SK-N-SH treated with all-trans-retinoic acid at 6 μM for 48 hours (cell line): Measurements from ENCODE around the gene UHRF1.
A peak's percentile ranks its signal among the peaks of the same experiment; 100 is the strongest.

Source experiments
- ATAC-seq: fragments of 200-7000 bp; cut with Tn5 transposase; 3 replicates; pipeline ENCODE4 v1.9.1; 2020; ENCODE audit warnings: mild to moderate bottlenecking, moderate library complexity
- ARNTL ChIP-seq: fragments of 450-650 bp; formaldehyde crosslinking; IDR thresholded peaks from 2 replicates; pipeline ENCODE4 v1.5.0; 2020; ENCODE audit warnings: low read depth, mild to moderate bottlenecking, moderate library complexity, borderline replicate concordance
- BACH2 ChIP-seq: fragments of 250-450 bp; sonication (Bioruptor Pico); IDR thresholded peaks from 2 replicates; pipeline ENCODE4 v1.9.0; 2021; ENCODE audit warnings: mild to moderate bottlenecking, borderline replicate concordance
- CSDC2 ChIP-seq: fragments of 250-450 bp; sonication (Bioruptor Pico); IDR thresholded peaks from 2 replicates; pipeline ENCODE4 v1.5.0; 2020; ENCODE audit warnings: mild to moderate bottlenecking, moderate library complexity
- CSRNP3 ChIP-seq: fragments of 250-450 bp; sonication (Bioruptor Pico); IDR thresholded peaks from 2 replicates; pipeline ENCODE4 v1.5.1; 2021; ENCODE audit warnings: mild to moderate bottlenecking, moderate library complexity
- ESRRG ChIP-seq: fragments of 250-450 bp; sonication (Bioruptor Pico); IDR thresholded peaks from 2 replicates; pipeline ENCODE4 v1.6.1; 2021; ENCODE audit warnings: mild to moderate bottlenecking
- GLIS3 ChIP-seq: fragments of 250-450 bp; sonication (Bioruptor Pico); IDR thresholded peaks from 2 replicates; pipeline ENCODE4 v1.5.0; 2020; ENCODE audit warnings: mild to moderate bottlenecking, moderate library complexity
- ISL1 ChIP-seq: fragments of 250-450 bp; sonication (Bioruptor Pico); IDR thresholded peaks from 2 replicates; pipeline ENCODE4 v2.1.2; 2022; ENCODE audit warnings: mild to moderate bottlenecking, moderate library complexity
- OSR1 ChIP-seq: fragments of 250-450 bp; sonication (Bioruptor Pico); IDR thresholded peaks from 2 replicates; pipeline ENCODE4 v1.8.0; 2022; ENCODE audit warnings: moderate library complexity, mild to moderate bottlenecking, inconsistent platforms
- PATZ1 ChIP-seq: fragments of 250-450 bp; sonication (Bioruptor Pico); IDR thresholded peaks from 2 replicates; pipeline ENCODE4 v1.8.0; 2020; ENCODE audit warnings: mild to moderate bottlenecking, moderate library complexity, borderline replicate concordance
- SNAI2 ChIP-seq: fragments of 250-450 bp; sonication (Bioruptor Pico); IDR thresholded peaks from 2 replicates; pipeline ENCODE4 v1.5.0; 2020; ENCODE audit warnings: mild to moderate bottlenecking, moderate library complexity
- TOX ChIP-seq: fragments of 250-450 bp; sonication (Bioruptor Pico); IDR thresholded peaks from 2 replicates; pipeline ENCODE4 v1.8.0; 2021; ENCODE audit warnings: mild to moderate bottlenecking, moderate library complexity, borderline replicate concordance
- ZC3H10 ChIP-seq: fragments of 250-450 bp; sonication (Bioruptor Pico); IDR thresholded peaks from 2 replicates; pipeline ENCODE4 v1.5.1; 2021; ENCODE audit warnings: mild to moderate bottlenecking, moderate library complexity
- ZFP3 ChIP-seq: fragments of 250-450 bp; sonication (Bioruptor Pico); IDR thresholded peaks from 2 replicates; pipeline ENCODE4 v1.5.0; 2020; ENCODE audit warnings: mild to moderate bottlenecking, moderate library complexity
- ZFP30 ChIP-seq: fragments of 450-650 bp; formaldehyde crosslinking; IDR thresholded peaks from 2 replicates; pipeline ENCODE4 v1.5.0; 2022; ENCODE audit warnings: mild to moderate bottlenecking, moderate library complexity
- ZNF565 ChIP-seq: fragments of 450-650 bp; formaldehyde crosslinking; conservative IDR thresholded peaks from 2 replicates; pipeline ENCODE4 v1.5.0; 2020; ENCODE audit warnings: low read depth, mild to moderate bottlenecking, moderate library complexity
- ZNF70 ChIP-seq: fragments of 450-650 bp; formaldehyde crosslinking; IDR thresholded peaks from 2 replicates; pipeline ENCODE4 v1.5.0; 2020; ENCODE audit warnings: mild to moderate bottlenecking, moderate library complexity
- ZNF8 ChIP-seq: fragments of 450-650 bp; formaldehyde crosslinking; IDR thresholded peaks from 2 replicates; pipeline ENCODE4 v1.5.0; 2020; ENCODE audit warnings: mild to moderate bottlenecking, moderate library complexity
- TF ChIP-seq, protein P1 (sequence below): fragments of 250-450 bp; sonication (Bioruptor Pico); IDR thresholded peaks from 2 replicates; pipeline ENCODE4 v1.5.0; 2020; ENCODE audit warnings: mild to moderate bottlenecking, moderate library complexity
- TF ChIP-seq, protein P2 (sequence below): fragments of 250-450 bp; sonication (Bioruptor Pico); IDR thresholded peaks from 2 replicates; pipeline ENCODE4 v1.5.1; 2020; ENCODE audit warnings: low read depth, mild to moderate bottlenecking, moderate library complexity

UHRF1 gene

GRCh38 chr19:4909156-4909896 is at the start of gene UHRF1:
UHRF1 (plus strand) TSS chr19:4909501; CDS start chr19:4910886, 1,385 bp downstream.
- no peak for TF ChIP-seq ZFP30 (CRISPR knock-in tag)
- no peak for TF ChIP-seq OSR1 (CRISPR knock-in tag)
- TF ChIP-seq, protein P1, sequence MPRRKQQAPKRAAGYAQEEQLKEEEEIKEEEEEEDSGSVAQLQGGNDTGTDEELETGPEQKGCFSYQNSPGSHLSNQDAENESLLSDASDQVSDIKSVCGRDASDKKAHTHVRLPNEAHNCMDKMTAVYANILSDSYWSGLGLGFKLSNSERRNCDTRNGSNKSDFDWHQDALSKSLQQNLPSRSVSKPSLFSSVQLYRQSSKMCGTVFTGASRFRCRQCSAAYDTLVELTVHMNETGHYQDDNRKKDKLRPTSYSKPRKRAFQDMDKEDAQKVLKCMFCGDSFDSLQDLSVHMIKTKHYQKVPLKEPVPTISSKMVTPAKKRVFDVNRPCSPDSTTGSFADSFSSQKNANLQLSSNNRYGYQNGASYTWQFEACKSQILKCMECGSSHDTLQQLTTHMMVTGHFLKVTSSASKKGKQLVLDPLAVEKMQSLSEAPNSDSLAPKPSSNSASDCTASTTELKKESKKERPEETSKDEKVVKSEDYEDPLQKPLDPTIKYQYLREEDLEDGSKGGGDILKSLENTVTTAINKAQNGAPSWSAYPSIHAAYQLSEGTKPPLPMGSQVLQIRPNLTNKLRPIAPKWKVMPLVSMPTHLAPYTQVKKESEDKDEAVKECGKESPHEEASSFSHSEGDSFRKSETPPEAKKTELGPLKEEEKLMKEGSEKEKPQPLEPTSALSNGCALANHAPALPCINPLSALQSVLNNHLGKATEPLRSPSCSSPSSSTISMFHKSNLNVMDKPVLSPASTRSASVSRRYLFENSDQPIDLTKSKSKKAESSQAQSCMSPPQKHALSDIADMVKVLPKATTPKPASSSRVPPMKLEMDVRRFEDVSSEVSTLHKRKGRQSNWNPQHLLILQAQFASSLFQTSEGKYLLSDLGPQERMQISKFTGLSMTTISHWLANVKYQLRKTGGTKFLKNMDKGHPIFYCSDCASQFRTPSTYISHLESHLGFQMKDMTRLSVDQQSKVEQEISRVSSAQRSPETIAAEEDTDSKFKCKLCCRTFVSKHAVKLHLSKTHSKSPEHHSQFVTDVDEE (CRISPR knock-in tag), result no peak
- TF ChIP-seq ZC3H10, result no peak
- TF ChIP-seq TOX, result no peak
- TF ChIP-seq ZFP3, result no peak
- no peak for TF ChIP-seq ZNF565 (CRISPR knock-in tag)
- TF ChIP-seq ZNF8, result no peak
- TF ChIP-seq PATZ1 (CRISPR knock-in tag), result no peak
- TF ChIP-seq CSDC2 (CRISPR knock-in tag), result no peak
- no peak for TF ChIP-seq ZNF70 (CRISPR knock-in tag)
- no peak for TF ChIP-seq ARNTL
- TF ChIP-seq, protein P2, sequence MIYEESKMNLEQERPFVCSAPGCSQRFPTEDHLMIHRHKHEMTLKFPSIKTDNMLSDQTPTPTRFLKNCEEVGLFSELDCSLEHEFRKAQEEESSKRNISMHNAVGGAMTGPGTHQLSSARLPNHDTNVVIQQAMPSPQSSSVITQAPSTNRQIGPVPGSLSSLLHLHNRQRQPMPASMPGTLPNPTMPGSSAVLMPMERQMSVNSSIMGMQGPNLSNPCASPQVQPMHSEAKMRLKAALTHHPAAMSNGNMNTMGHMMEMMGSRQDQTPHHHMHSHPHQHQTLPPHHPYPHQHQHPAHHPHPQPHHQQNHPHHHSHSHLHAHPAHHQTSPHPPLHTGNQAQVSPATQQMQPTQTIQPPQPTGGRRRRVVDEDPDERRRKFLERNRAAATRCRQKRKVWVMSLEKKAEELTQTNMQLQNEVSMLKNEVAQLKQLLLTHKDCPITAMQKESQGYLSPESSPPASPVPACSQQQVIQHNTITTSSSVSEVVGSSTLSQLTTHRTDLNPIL, result no peak
- TF ChIP-seq, all 23 proteins: peak for 0
- ATAC-seq, result peak; percentile 7; the same call in 2 of the 3 replicates

DNA sequence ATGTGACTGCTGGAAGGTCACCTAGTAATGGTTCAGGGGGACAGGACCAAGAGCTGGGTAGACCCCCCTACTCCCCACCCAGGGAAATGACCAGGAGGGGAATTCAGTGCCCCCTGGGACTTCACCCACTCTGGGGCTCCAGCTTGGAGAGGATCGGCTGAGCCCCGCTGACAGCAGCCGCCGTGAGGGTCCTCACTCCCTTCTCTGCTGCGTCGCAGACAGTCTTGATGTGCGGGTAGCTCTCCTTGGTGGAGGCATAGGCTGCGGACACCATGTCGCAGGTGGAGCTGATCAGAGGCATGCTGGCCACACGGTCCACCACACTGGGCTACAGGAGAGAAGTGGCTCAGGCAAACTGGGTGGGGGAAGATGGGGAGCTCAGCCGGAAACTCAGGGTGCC is 49.6 kb upstream of the UHRF1 start:
- TF ChIP-seq, protein P1 (CRISPR knock-in tag), result no peak
- TF ChIP-seq ZFP3 (no peak), PATZ1 (CRISPR knock-in tag) (no peak), ZNF8 (no peak), CSRNP3 (CRISPR knock-in tag) (no peak), ZNF565 (CRISPR knock-in tag) (no peak), GLIS3 (no peak), ISL1 (CRISPR knock-in tag) (no peak), SNAI2 (CRISPR knock-in tag) (no peak), BACH2 (CRISPR knock-in tag) (no peak), ESRRG (no peak), OSR1 (CRISPR knock-in tag) (no peak), TOX (no peak), ZFP30 (CRISPR knock-in tag) (no peak)
- no peak for ATAC-seq
